Measurements from ENCODE around the gene EMILIN1. TPM values are rescaled to one million over a fixed set of nuclear protein-coding genes. Genes with fewer than 3 reads are reported as not detected.

Gene EMILIN1
- total and polyA plus RNA-seq, 5 donors from 2014 or later, result 0.22 to 1.5 (median 0.70) TPM

GRCh38 chr2:27077231-27077630 is 1.2 kb upstream of the EMILIN1 start:
- no peak for ATAC-seq (ENCODE audit: low read depth in 2 of 2)
- Mint-ChIP-seq H3K4me3 (peak overlapping the region in 1 of 4 donors; percentile 38), H3K4me1 (peaks cover 14 to 51% (median 24%) of the 10 kb centered on the region in 4 donors), H3K36me3 (no peaks in the 10 kb centered on the region), H3K27ac (no peak overlapping the region), H3K9me3 (no peaks in the 10 kb centered on the region), H3K27me3 (no peaks in the 10 kb centered on the region)
- H3K27ac ChIP-seq (ENCODE audit: insufficient read depth, low read length, poor library complexity, severe bottlenecking), result no peak overlapping the region
- H3K27me3 ChIP-seq (ENCODE audit: control insufficient read depth, insufficient read depth, low read length), result no peaks in the 10 kb centered on the region
- no peaks in the 10 kb centered on the region for H3K9me3 ChIP-seq (ENCODE audit: control insufficient read depth in 2 of 2, low read length in 2 of 2)
- no peak for DNase-seq
- H3K4me1 ChIP-seq (ENCODE audit: control insufficient read depth, insufficient read depth, low read length, poor library complexity, severe bottlenecking), result peaks cover 31% of the 10 kb centered on the region
- no peaks in the 10 kb centered on the region for H3K36me3 ChIP-seq (ENCODE audit: control insufficient read depth, insufficient read depth, low read length)
- H3K4me3 ChIP-seq (ENCODE audit: low read depth, low read length), result no peak overlapping the region

GRCh38 chr2:27079233-27080139 is 1.1 kb downstream of the EMILIN1 start:
- ATAC-seq (ENCODE audit: low read depth in 2 of 2) (no peak), DNase-seq (no peak)
- Mint-ChIP-seq H3K27me3 (no peaks in the 10 kb centered on the region), H3K9me3 (no peaks in the 10 kb centered on the region), H3K27ac (peak overlapping the region in 1 of 3 donors; percentile 52), H3K4me3 (peak overlapping the region in 2 of 4 donors; percentile 10 to 44), H3K36me3 (no peaks in the 10 kb centered on the region), H3K4me1 (peaks cover 14 to 35% (median 19%) of the 10 kb centered on the region in 4 donors)
- Histone ChIP-seq H3K27me3 (ENCODE audit: control insufficient read depth, insufficient read depth, low read length) (no peaks in the 10 kb centered on the region), H3K4me1 (ENCODE audit: control insufficient read depth, insufficient read depth, low read length, poor library complexity, severe bottlenecking) (peaks cover 30% of the 10 kb centered on the region), H3K9me3 (ENCODE audit: control insufficient read depth in 2 of 2, low read length in 2 of 2) (no peaks in the 10 kb centered on the region), H3K27ac (ENCODE audit: insufficient read depth, low read length, poor library complexity, severe bottlenecking) (no peak overlapping the region), H3K36me3 (ENCODE audit: control insufficient read depth, insufficient read depth, low read length) (no peaks in the 10 kb centered on the region), H3K4me3 (ENCODE audit: low read depth, low read length) (no peak overlapping the region)

GRCh38 chr2:27080140-27080469 is 1.7 kb downstream of the EMILIN1 start:
- H3K27me3 ChIP-seq (ENCODE audit: control insufficient read depth, insufficient read depth, low read length), result no peaks in the 10 kb centered on the region
- DNase-seq (no peak), ATAC-seq (ENCODE audit: low read depth in 2 of 2) (no peak)
- peaks cover 29% of the 10 kb centered on the region for H3K4me1 ChIP-seq (ENCODE audit: control insufficient read depth, insufficient read depth, low read length, poor library complexity, severe bottlenecking)
- Mint-ChIP-seq H3K27me3 (no peaks in the 10 kb centered on the region), H3K9me3 (no peaks in the 10 kb centered on the region), H3K27ac (peak overlapping the region in 1 of 3 donors; percentile 52), H3K36me3 (no peaks in the 10 kb centered on the region), H3K4me3 (peak overlapping the region in 2 of 4 donors; percentile 4 to 44), H3K4me1 (peaks cover 10 to 34% (median 15%) of the 10 kb centered on the region in 4 donors)
- H3K9me3 ChIP-seq (ENCODE audit: control insufficient read depth in 2 of 2, low read length in 2 of 2), result no peaks in the 10 kb centered on the region
- H3K36me3 ChIP-seq (ENCODE audit: control insufficient read depth, insufficient read depth, low read length), result no peaks in the 10 kb centered on the region
- no peak overlapping the region for H3K27ac ChIP-seq (ENCODE audit: insufficient read depth, low read length, poor library complexity, severe bottlenecking)
- H3K4me3 ChIP-seq (ENCODE audit: low read depth, low read length), result no peak overlapping the region

GRCh38 chr2:27080603-27080936 is 2.2 kb downstream of the EMILIN1 start:
- DNase-seq, result no peak
- peaks cover 7 to 34% (median 16%) of the 10 kb centered on the region in 4 donors for H3K4me1 Mint-ChIP-seq
- Histone ChIP-seq H3K4me3 (ENCODE audit: low read depth, low read length) (no peak overlapping the region), H3K27me3 (ENCODE audit: control insufficient read depth, insufficient read depth, low read length) (no peaks in the 10 kb centered on the region), H3K9me3 (ENCODE audit: control insufficient read depth in 2 of 2, low read length in 2 of 2) (no peaks in the 10 kb centered on the region), H3K27ac (ENCODE audit: insufficient read depth, low read length, poor library complexity, severe bottlenecking) (peak overlapping the region; percentile 81), H3K4me1 (ENCODE audit: control insufficient read depth, insufficient read depth, low read length, poor library complexity, severe bottlenecking) (peaks cover 29% of the 10 kb centered on the region), H3K36me3 (ENCODE audit: control insufficient read depth, insufficient read depth, low read length) (no peaks in the 10 kb centered on the region)
- no peak for ATAC-seq (ENCODE audit: low read depth in 2 of 2)
- H3K9me3 Mint-ChIP-seq, result no peaks in the 10 kb centered on the region
- peak overlapping the region in 1 of 3 donors; percentile 99 for H3K27ac Mint-ChIP-seq
- no peaks in the 10 kb centered on the region for H3K36me3 Mint-ChIP-seq
- peak overlapping the region in 2 of 4 donors; percentile 44 to 47 for H3K4me3 Mint-ChIP-seq
- H3K27me3 Mint-ChIP-seq, result no peaks in the 10 kb centered on the region

- Histone ChIP-seq H3K36me3 (ENCODE audit: control insufficient read depth, insufficient read depth, low read length) (no peaks in the 10 kb centered on the region), H3K27ac (ENCODE audit: insufficient read depth, low read length, poor library complexity, severe bottlenecking) (peak overlapping the region; percentile 81), H3K27me3 (ENCODE audit: control insufficient read depth, insufficient read depth, low read length) (no peaks in the 10 kb centered on the region), H3K9me3 (ENCODE audit: control insufficient read depth in 2 of 2, low read length in 2 of 2) (no peaks in the 10 kb centered on the region), H3K4me1 (ENCODE audit: control insufficient read depth, insufficient read depth, low read length, poor library complexity, severe bottlenecking) (peaks cover 37% of the 10 kb centered on the region), H3K4me3 (ENCODE audit: low read depth, low read length) (peak overlapping the region; percentile 69)
- Mint-ChIP-seq H3K27ac (peak overlapping the region in 2 of 3 donors; percentile 95 to 100), H3K27me3 (no peaks in the 10 kb centered on the region), H3K9me3 (no peaks in the 10 kb centered on the region), H3K4me1 (peaks cover 0 to 34% (median 15%) of the 10 kb centered on the region in 4 donors), H3K4me3 (peak overlapping the region in 1 of 4 donors; percentile 82), H3K36me3 (no peaks in the 10 kb centered on the region)
- DNase-seq, result no peak
- no peak for ATAC-seq (ENCODE audit: low read depth in 2 of 2)
Measured at GRCh38 chr2:27081984-27082772, 3.8 kb downstream of the EMILIN1 start.

GRCh38 chr2:27082773-27083409 is 4.5 kb downstream of the EMILIN1 start:
- no peak overlapping the region for H3K27ac Mint-ChIP-seq
- H3K36me3 Mint-ChIP-seq, result no peaks in the 10 kb centered on the region
- Histone ChIP-seq H3K9me3 (ENCODE audit: control insufficient read depth in 2 of 2, low read length in 2 of 2) (no peaks in the 10 kb centered on the region), H3K4me3 (ENCODE audit: low read depth, low read length) (no peak overlapping the region), H3K36me3 (ENCODE audit: control insufficient read depth, insufficient read depth, low read length) (no peaks in the 10 kb centered on the region), H3K4me1 (ENCODE audit: control insufficient read depth, insufficient read depth, low read length, poor library complexity, severe bottlenecking) (peaks cover 40% of the 10 kb centered on the region), H3K27ac (ENCODE audit: insufficient read depth, low read length, poor library complexity, severe bottlenecking) (no peak overlapping the region), H3K27me3 (ENCODE audit: control insufficient read depth, insufficient read depth, low read length) (no peaks in the 10 kb centered on the region)
- ATAC-seq (ENCODE audit: low read depth in 2 of 2) (no peak), DNase-seq (no peak)
- H3K9me3 Mint-ChIP-seq, result no peaks in the 10 kb centered on the region
- H3K4me3 Mint-ChIP-seq, result peak overlapping the region in 1 of 4 donors; percentile 10
- H3K4me1 Mint-ChIP-seq, result peaks cover 5 to 40% (median 17%) of the 10 kb centered on the region in 4 donors
- no peaks in the 10 kb centered on the region for H3K27me3 Mint-ChIP-seq

- ATAC-seq (ENCODE audit: low read depth in 2 of 2) (no peak), DNase-seq (no peak)
- H3K27me3 Mint-ChIP-seq, result no peaks in the 10 kb centered on the region
- H3K9me3 ChIP-seq (ENCODE audit: control insufficient read depth in 2 of 2, low read length in 2 of 2), result no peaks in the 10 kb centered on the region
- peaks cover 40% of the 10 kb centered on the region for H3K4me1 ChIP-seq (ENCODE audit: control insufficient read depth, insufficient read depth, low read length, poor library complexity, severe bottlenecking)
- no peak overlapping the region for H3K27ac ChIP-seq (ENCODE audit: insufficient read depth, low read length, poor library complexity, severe bottlenecking)
- no peaks in the 10 kb centered on the region for H3K36me3 ChIP-seq (ENCODE audit: control insufficient read depth, insufficient read depth, low read length)
- peaks cover 5 to 42% (median 17%) of the 10 kb centered on the region in 4 donors for H3K4me1 Mint-ChIP-seq
- no peaks in the 10 kb centered on the region for H3K27me3 ChIP-seq (ENCODE audit: control insufficient read depth, insufficient read depth, low read length)
- H3K4me3 Mint-ChIP-seq, result peak overlapping the region in 1 of 4 donors; percentile 82
- no peak overlapping the region for H3K27ac Mint-ChIP-seq
- no peak overlapping the region for H3K4me3 ChIP-seq (ENCODE audit: low read depth, low read length)
- no peaks in the 10 kb centered on the region for H3K9me3 Mint-ChIP-seq
- no peaks in the 10 kb centered on the region for H3K36me3 Mint-ChIP-seq
Measured at GRCh38 chr2:27083410-27084296, 5.2 kb downstream of the EMILIN1 start.
